Endothelial cell of umbilical vein (primary cell): ENCODE data around the gene TRAPPC2L. TPM values are rescaled to one million over a fixed set of nuclear protein-coding genes. Genes with fewer than 3 reads are reported as not detected.

ENCODE experiments used
- BruUV-seq: library from RNA; stranded (reverse); fragments of 400-500 nt; replicated peaks from 2 replicates; lab custom pipeline; 2021; lab: Mats Ljungman, UMichigan
- CTCF ChIA-PET: fragments of 300-600, 350-600 bp; sonication (Branson Sonifier 250); formaldehyde crosslinking; loops from one replicate; lab custom pipeline; 2021; ENCODE audit warnings: antibody characterized with exemption, inconsistent platforms; lab: Charles Lee
- POLR2A ChIA-PET: fragments of 300-600, 350-600 bp; sonication (Branson Sonifier 250); formaldehyde crosslinking; loops from one replicate; lab custom pipeline; 2021; ENCODE audit warnings: antibody characterized with exemption, inconsistent platforms; lab: Charles Lee
- DNase-seq: peaks from one replicate; pipeline ENCODE4 v3.0.0-alpha.2; 2011; ENCODE audit warnings: low read depth, low spot score
- FAIRE-seq: peaks from 2 replicates; lab custom pipeline; 2011; peaks lifted over from hg19 to GRCh38; lab: Jason Lieb, UNC
- H2AFZ ChIP-seq: 2 replicates; pipeline ENCODE4 v1.6.0; 2012; ENCODE audit warnings: low read depth, low read length, control low read depth, inconsistent platforms
- H3K27ac ChIP-seq: 2 replicates; pipeline ENCODE4 v1.5.1; 2011; ENCODE audit warnings: low read depth, mild to moderate bottlenecking, control low read depth, low read length, moderate library complexity; ENCODE audit not compliant: insufficient read depth
- H3K27me3 ChIP-seq, 2 experiments: 2 replicates each; pipeline versions ENCODE4 v1.6.0 to v1.6.1; 2011; ENCODE audit warnings: low read length in 2 of 2, mixed read lengths in 1 of 2; ENCODE audit not compliant: control insufficient read depth in 2 of 2, insufficient read depth in 2 of 2
- H3K36me3 ChIP-seq, 2 experiments: 2 replicates in 1 of 2; 3 replicates in 1 of 2; pipeline ENCODE4 v1.5.1; 2011; ENCODE audit warnings: low read length in 2 of 2, mild to moderate bottlenecking in 1 of 2, moderate library complexity in 1 of 2; ENCODE audit not compliant: control insufficient read depth in 2 of 2, insufficient read depth in 2 of 2; ENCODE audit errors: extremely low read depth in 1 of 2
- H3K4me1 ChIP-seq: 3 replicates; pipeline ENCODE4 v1.5.1; 2011; ENCODE audit warnings: mild to moderate bottlenecking, low read length; ENCODE audit not compliant: control insufficient read depth, insufficient read depth; ENCODE audit errors: extremely low read depth
- H3K4me2 ChIP-seq: 2 replicates; pipeline ENCODE4 v1.6.1; 2011; ENCODE audit warnings: low read length, control low read depth, mixed read lengths; ENCODE audit not compliant: insufficient read depth
- H3K4me3 ChIP-seq, 3 experiments: fragments of 200-600 bp in 1 of 3; sonication (generic), shearing (Covaris generic) in 1 of 3; replicated peaks in 1 of 3; 2 replicates each; pipeline ENCODE4 v1.5.1; 2011 to 2016; ENCODE audit warnings: control low read depth in 3 of 3, low read length in 3 of 3, mild to moderate bottlenecking in 2 of 3, inconsistent platforms in 1 of 3, low read depth in 1 of 3, moderate library complexity in 1 of 3; ENCODE audit not compliant: insufficient read depth in 1 of 3
- H3K79me2 ChIP-seq: 2 replicates; pipeline ENCODE4 v1.6.0; 2012; ENCODE audit warnings: low read length, inconsistent platforms; ENCODE audit not compliant: control insufficient read depth, insufficient read depth
- H3K9ac ChIP-seq: replicated peaks from 2 replicates; pipeline ENCODE3; 2011; ENCODE audit warnings: low read length, control low read depth; ENCODE audit not compliant: insufficient read depth; ENCODE audit errors: extremely low read depth
- H3K9me1 ChIP-seq: replicated peaks from 3 replicates; pipeline ENCODE4 v1.6.0; 2011; ENCODE audit warnings: mild to moderate bottlenecking, low read length; ENCODE audit not compliant: control insufficient read depth, insufficient read depth; ENCODE audit errors: extremely low read depth
- H3K9me3 ChIP-seq: replicated peaks from 2 replicates; pipeline ENCODE4 v1.5.1; 2012; ENCODE audit warnings: low read length, inconsistent platforms; ENCODE audit not compliant: control insufficient read depth, insufficient read depth
- H4K20me1 ChIP-seq: replicated peaks from 2 replicates; pipeline ENCODE3; 2011; ENCODE audit warnings: mild to moderate bottlenecking, low read length; ENCODE audit not compliant: control insufficient read depth, insufficient read depth; ENCODE audit errors: extremely low read depth
- EZH2 ChIP-seq: IDR thresholded peaks from 2 replicates; pipeline ENCODE4 v1.6.1; 2012; ENCODE audit warnings: borderline replicate concordance, low read depth, mild to moderate bottlenecking, moderate library complexity, low read length, inconsistent platforms; ENCODE audit not compliant: severe bottlenecking
- FOS ChIP-seq: IDR thresholded peaks from 2 replicates; pipeline ENCODE4 v1.6.1; 2011; ENCODE audit warnings: mild to moderate bottlenecking, low read length, moderate library complexity, borderline replicate concordance; ENCODE audit not compliant: insufficient read depth
- GATA2 ChIP-seq: IDR thresholded peaks from 2 replicates; pipeline ENCODE4 v1.7.0; 2011; ENCODE audit warnings: low read depth, mild to moderate bottlenecking, moderate library complexity, mixed read lengths, low read length; ENCODE audit not compliant: insufficient read length, insufficient read depth
- JUN ChIP-seq: IDR thresholded peaks from 2 replicates; pipeline ENCODE4 v1.6.1; 2011; ENCODE audit warnings: borderline replicate concordance, low read depth; ENCODE audit not compliant: insufficient read length, insufficient read depth
- MYC ChIP-seq: IDR thresholded peaks from one replicate; pipeline ENCODE4 v1.6.1; 2011; ENCODE audit warnings: mild to moderate bottlenecking, low read depth, low read length
- POLR2A ChIP-seq: IDR thresholded peaks from 2 replicates; pipeline ENCODE4 v1.6.1; 2012; ENCODE audit warnings: low read depth, mild to moderate bottlenecking, control low read depth, low read length
- POLR2AphosphoS5 ChIP-seq: IDR thresholded peaks from 2 replicates; pipeline ENCODE4 v1.6.1; 2012; ENCODE audit warnings: low read depth, mild to moderate bottlenecking, control low read depth, low read length, moderate library complexity; ENCODE audit not compliant: insufficient read depth
- dilution Hi-C: fragments of 300-500 bp; cut with MboI; formaldehyde crosslinking; loops from one replicate; pipeline ENCODE4 v1.15.0; 2019; ENCODE audit warnings: low sequenced_read_pairs; ENCODE audit not compliant: extremely low pct_ligation_motif_present
- intact Hi-C: fragments of 100-400 bp; cut with micrococcal nuclease; formaldehyde crosslinking; loops from one replicate; pipeline ENCODE4 v1.10.0; 2022
- polyA plus RNA-seq, 4 experiments: library from polyadenylated mRNA; depleted of rRNA in 3 of 4; stranded (reverse) in 3 of 4; unstranded in 1 of 4; fragments of >200 nt; gene quantifications; 2 replicates each; pipeline versions ENCODE4 v1.2.1 to v1.2.3, GENCODE V29; 2011 to 2012; ENCODE audit warnings: missing spikeins in 1 of 4
- total RNA-seq: library from RNA; stranded (reverse); gene quantifications from 2 replicates; pipeline ENCODE4 v1.2.3, GENCODE V29; 2021
- TF ChIP-seq, protein P1 (sequence below): IDR thresholded peaks from 2 replicates; pipeline ENCODE4 v1.6.1; 2011; ENCODE audit not compliant: insufficient read depth, insufficient read length
- TF ChIP-seq, protein P2 (sequence below), 2 donors: IDR thresholded peaks; 1 replicate in 1 of 2; 2 replicates in 1 of 2; pipeline ENCODE4 v1.5.1; 2011; ENCODE audit warnings: low read length in 2 of 2, mild to moderate bottlenecking in 2 of 2, moderate library complexity in 2 of 2, control low read depth in 1 of 2, inconsistent platforms in 1 of 2, low read depth in 1 of 2; ENCODE audit not compliant: insufficient read depth in 1 of 2; ENCODE audit errors: extremely low read depth in 1 of 2

The TRAPPC2L gene
- total and polyA plus RNA-seq, 2 donors (not counting 3 experiments of a cell fraction or from before 2014, with no cell fraction given) = 61.9 to 131 TPM

DNA sequence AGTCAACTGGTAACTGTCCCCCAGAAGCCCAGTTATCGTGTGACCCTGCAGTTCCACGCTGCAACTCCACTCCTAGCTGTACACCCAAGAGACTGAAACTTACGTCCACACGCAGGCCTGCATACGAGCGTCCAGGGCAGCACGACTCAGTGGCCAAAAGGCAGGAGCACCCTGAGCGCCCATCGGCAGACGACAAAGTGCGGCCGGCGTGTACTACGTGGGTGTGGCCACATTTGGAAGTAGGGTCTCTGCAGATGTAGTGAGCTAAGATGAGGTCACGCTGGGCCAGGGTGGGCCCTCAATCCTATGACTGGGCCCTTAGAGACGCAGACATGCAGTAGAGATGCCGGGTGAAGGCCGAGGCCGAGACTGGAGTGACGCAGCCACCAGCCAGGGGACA, 13.7 kb upstream of the TRAPPC2L start:
- Histone ChIP-seq H3K9me1 (no peaks in the 10 kb centered on the region), H3K79me2 (no peaks in the 10 kb centered on the region), H4K20me1 (no peaks in the 10 kb centered on the region), H3K9ac (no peak overlapping the region), H3K27me3 (no peaks in the 10 kb centered on the region), H3K4me3 (no peak overlapping the region), H3K36me3 (peaks cover 0 to 12% of the 10 kb centered on the region in 2 experiments), H3K27ac (no peak overlapping the region), H3K4me1 (no peaks in the 10 kb centered on the region), H2AFZ (no peak overlapping the region), H3K4me2 (no peak overlapping the region), H3K9me3 (no peaks in the 10 kb centered on the region)
- no peak for DNase-seq
- TF ChIP-seq, protein P1, sequence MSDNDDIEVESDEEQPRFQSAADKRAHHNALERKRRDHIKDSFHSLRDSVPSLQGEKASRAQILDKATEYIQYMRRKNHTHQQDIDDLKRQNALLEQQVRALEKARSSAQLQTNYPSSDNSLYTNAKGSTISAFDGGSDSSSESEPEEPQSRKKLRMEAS = no peak
- TF ChIP-seq EZH2 = no peak
- TF ChIP-seq POLR2A = no peak
- TF ChIP-seq FOS = no peak
- TF ChIP-seq GATA2 = no peak
- no TSS peak for BruUV-seq
- intact Hi-C loops (no loop called here), dilution Hi-C loops (no loop called here)
- ChIA-PET CTCF (no interaction called here), POLR2A (no interaction called here)
- FAIRE-seq = no peak

DNA sequence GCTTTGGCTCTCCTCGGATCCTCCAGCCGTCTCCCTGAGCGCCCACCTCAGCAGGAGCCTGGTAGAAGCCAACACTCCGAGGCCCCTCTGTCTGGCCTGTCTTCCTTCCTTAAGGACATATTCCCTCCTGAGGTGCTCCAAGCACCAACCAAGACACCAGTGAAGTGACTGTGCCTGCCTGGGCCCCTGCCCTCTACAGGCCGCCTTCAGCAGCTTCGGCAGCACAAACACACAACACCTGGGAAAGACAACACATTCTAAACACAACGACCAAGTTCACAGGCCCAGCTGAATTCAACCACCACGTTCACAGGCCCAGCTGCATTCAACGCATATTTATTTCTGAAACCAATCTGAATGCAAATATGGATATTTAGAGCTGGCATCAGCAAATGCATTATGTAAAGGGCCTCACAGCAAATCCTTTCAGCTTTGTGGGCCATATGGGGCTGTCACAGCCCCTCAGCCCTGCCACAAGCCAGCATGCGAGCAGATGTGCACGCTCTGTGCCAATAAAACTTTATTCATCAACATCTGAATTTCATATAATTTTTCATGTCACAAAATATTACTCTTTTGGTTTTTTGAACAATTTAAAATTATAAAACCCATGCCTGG, 12.4 kb upstream of the TRAPPC2L start:
- no peak overlapping the region for H2AFZ ChIP-seq

More for the DNA sequence above, 12.4 kb upstream of the TRAPPC2L start:
- Histone ChIP-seq H3K9me1 (no peaks in the 10 kb centered on the region), H3K9ac (no peak overlapping the region), H3K4me3 (no peak overlapping the region), H3K27me3 (no peaks in the 10 kb centered on the region), H3K4me2 (no peak overlapping the region), H3K36me3 (peaks cover 0 to 12% of the 10 kb centered on the region in 2 experiments), H3K4me1 (no peaks in the 10 kb centered on the region), H3K27ac (no peak overlapping the region), H4K20me1 (no peaks in the 10 kb centered on the region), H3K79me2 (no peaks in the 10 kb centered on the region), H3K9me3 (no peaks in the 10 kb centered on the region)
- no TSS peak for BruUV-seq
- DNase-seq (no peak), FAIRE-seq (no peak)
- ChIA-PET POLR2A (no interaction called here), CTCF (interaction anchor here (1.2 kb wide), 1 partner anchor 14 kb away, joined by 3 read pairs; no protein-coding TSS in a partner anchor)
- dilution Hi-C loops (no loop called here), intact Hi-C loops (loop anchor here (2.0 kb wide), 1 partner anchor 20 kb away; no protein-coding TSS in a partner anchor)
- no peak for TF ChIP-seq POLR2A
- TF ChIP-seq, protein P2, sequence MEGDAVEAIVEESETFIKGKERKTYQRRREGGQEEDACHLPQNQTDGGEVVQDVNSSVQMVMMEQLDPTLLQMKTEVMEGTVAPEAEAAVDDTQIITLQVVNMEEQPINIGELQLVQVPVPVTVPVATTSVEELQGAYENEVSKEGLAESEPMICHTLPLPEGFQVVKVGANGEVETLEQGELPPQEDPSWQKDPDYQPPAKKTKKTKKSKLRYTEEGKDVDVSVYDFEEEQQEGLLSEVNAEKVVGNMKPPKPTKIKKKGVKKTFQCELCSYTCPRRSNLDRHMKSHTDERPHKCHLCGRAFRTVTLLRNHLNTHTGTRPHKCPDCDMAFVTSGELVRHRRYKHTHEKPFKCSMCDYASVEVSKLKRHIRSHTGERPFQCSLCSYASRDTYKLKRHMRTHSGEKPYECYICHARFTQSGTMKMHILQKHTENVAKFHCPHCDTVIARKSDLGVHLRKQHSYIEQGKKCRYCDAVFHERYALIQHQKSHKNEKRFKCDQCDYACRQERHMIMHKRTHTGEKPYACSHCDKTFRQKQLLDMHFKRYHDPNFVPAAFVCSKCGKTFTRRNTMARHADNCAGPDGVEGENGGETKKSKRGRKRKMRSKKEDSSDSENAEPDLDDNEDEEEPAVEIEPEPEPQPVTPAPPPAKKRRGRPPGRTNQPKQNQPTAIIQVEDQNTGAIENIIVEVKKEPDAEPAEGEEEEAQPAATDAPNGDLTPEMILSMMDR (IDR thresholded peaks at IDR 0.05; ENCODE audit: extremely low read depth in 1 of 2, insufficient read depth in 1 of 2, low read depth in 1 of 2, low read length in 2 of 2) = no peak
- no peak for TF ChIP-seq EZH2
- no peak for TF ChIP-seq FOS
- no peak for TF ChIP-seq MYC
- no peak for TF ChIP-seq JUN
- TF ChIP-seq, protein P1 = no peak
- TF ChIP-seq GATA2 = no peak
- TF ChIP-seq POLR2AphosphoS5 = no peak
